SK-N-SH (cell line): ENCODE data around the gene GLTP. TPM values are rescaled to one million over a fixed set of nuclear protein-coding genes. Genes with fewer than 3 reads are reported as not detected.
"Not testable (repeated sequence)": the region's sequence is repeated elsewhere in the genome, so short reads cannot be mapped to it uniquely, and the experiment has no call there.

Source experiments
- CTCF ChIA-PET: fragments of 300-600, 350-600 bp; formaldehyde crosslinking; extraction: SDS; loops from one replicate; lab custom pipeline; 2021; lab: Yijun Ruan, JAX
- POLR2A ChIA-PET: fragments of 350-600 bp; sonication (Branson Sonifier 250); formaldehyde crosslinking; extraction: SDS; loops from one replicate; lab custom pipeline; 2020; ENCODE audit warnings: antibody characterized with exemption, inconsistent platforms; lab: Yijun Ruan, JAX
- DNase-seq: peaks from one replicate; pipeline ENCODE4 v3.0.0; 2012
- H2AFZ ChIP-seq: fragments of 200-600 bp; sonication (generic); 2 replicates; pipeline ENCODE4 v1.8.1; 2016; ENCODE audit warnings: antibody characterized with exemption, mild to moderate bottlenecking, low read depth
- H3F3A ChIP-seq: fragments of 200-600 bp; sonication (generic); replicated peaks from 2 replicates; pipeline ENCODE3; 2016; ENCODE audit warnings: antibody characterized with exemption, mild to moderate bottlenecking; ENCODE audit not compliant: insufficient read depth
- H3K27ac ChIP-seq, 2 experiments: fragments of 200-500 bp in 1 of 2; fragments of 200-600 bp in 1 of 2; sonication (Bioruptor generic) in 1 of 2; sonication (generic), shearing (Covaris generic) in 1 of 2; 2 replicates each; pipeline versions ENCODE4 v1.5.1 to v1.6.1; 2014 to 2016; ENCODE audit warnings: low read depth in 2 of 2, inconsistent platforms in 1 of 2, low read length in 1 of 2, mild to moderate bottlenecking in 1 of 2, mixed read lengths in 1 of 2
- H3K27me3 ChIP-seq: fragments of 200-600 bp; sonication (generic), shearing (Covaris generic); 2 replicates; pipeline ENCODE4 v1.6.1; 2016; ENCODE audit warnings: mixed run types; ENCODE audit not compliant: insufficient read depth
- H3K36me3 ChIP-seq, 2 experiments: fragments of 200-500 bp in 1 of 2; fragments of 200-600 bp in 1 of 2; sonication (Bioruptor generic) in 1 of 2; sonication (generic) in 1 of 2; replicated peaks in 1 of 2; 2 replicates each; pipeline versions ENCODE3 to v1.5.1; 2014 to 2016; ENCODE audit warnings: low read length in 1 of 2, mild to moderate bottlenecking in 1 of 2; ENCODE audit not compliant: insufficient read depth in 2 of 2, control insufficient read depth in 1 of 2
- H3K4me1 ChIP-seq, 2 experiments: fragments of 200-500 bp in 1 of 2; fragments of 200-600 bp in 1 of 2; sonication (Bioruptor generic) in 1 of 2; sonication (generic), shearing (Covaris generic) in 1 of 2; 2 replicates each; pipeline versions ENCODE4 v1.5.1 to v1.6.1; 2014 to 2016; ENCODE audit warnings: low read depth in 1 of 2, low read length in 1 of 2, mixed run types in 1 of 2; ENCODE audit not compliant: insufficient read depth in 2 of 2, control insufficient read depth in 1 of 2
- H3K4me2 ChIP-seq: fragments of 200-600 bp; sonication (generic), shearing (Covaris generic); 2 replicates; pipeline ENCODE4 v1.6.1; 2017; ENCODE audit warnings: mixed run types
- H3K4me3 ChIP-seq, 2 experiments: fragments of 200-500 bp in 1 of 2; fragments of 200-600 bp in 1 of 2; sonication (Bioruptor generic) in 1 of 2; sonication (generic), shearing (Covaris generic) in 1 of 2; 2 replicates each; pipeline versions ENCODE4 v1.5.1 to v1.8.1; 2014 to 2016; ENCODE audit warnings: low read depth in 2 of 2, inconsistent platforms in 1 of 2, low read length in 1 of 2, mild to moderate bottlenecking in 1 of 2, mixed read lengths in 1 of 2, moderate library complexity in 1 of 2
- H3K79me2 ChIP-seq: fragments of 200-600 bp; sonication (generic); 2 replicates; pipeline ENCODE4 v1.8.1; 2017; ENCODE audit warnings: mild to moderate bottlenecking; ENCODE audit not compliant: insufficient read depth
- H3K9ac ChIP-seq: fragments of 200-600 bp; sonication (generic); 2 replicates; pipeline ENCODE4 v1.6.1; 2017; ENCODE audit warnings: mixed run types
- H3K9me2 ChIP-seq: fragments of 200-600 bp; sonication (generic); 2 replicates; pipeline ENCODE4 v1.6.1; 2017; ENCODE audit warnings: mixed run types
- H3K9me3 ChIP-seq: fragments of 200-600 bp; sonication (generic); 2 replicates; pipeline ENCODE4 v1.6.1; 2017; ENCODE audit warnings: mixed run types, mild to moderate bottlenecking, moderate library complexity
- H4K20me1 ChIP-seq: fragments of 200-600 bp; sonication (generic); 2 replicates; pipeline ENCODE4 v1.6.1; 2017; ENCODE audit warnings: mild to moderate bottlenecking, mixed run types; ENCODE audit not compliant: insufficient read depth
- ELF1 ChIP-seq: IDR thresholded peaks from 2 replicates; pipeline ENCODE4 v1.4.0; 2012
- EP300 ChIP-seq, 2 experiments: IDR thresholded peaks; 2 replicates each; pipeline versions ENCODE4 v1.4.0 to v1.6.1; 2012; ENCODE audit warnings: borderline replicate concordance in 1 of 2, low read depth in 1 of 2, low read length in 1 of 2
- FOXM1 ChIP-seq: IDR thresholded peaks from 2 replicates; pipeline ENCODE4 v1.4.0; 2012; ENCODE audit warnings: low read depth, mild to moderate bottlenecking
- RXRA ChIP-seq: IDR thresholded peaks from 2 replicates; pipeline ENCODE4 v1.4.0; 2012; ENCODE audit warnings: low read depth, mild to moderate bottlenecking, borderline replicate concordance
- SIN3A ChIP-seq: IDR thresholded peaks from 2 replicates; pipeline ENCODE4 v1.6.1; 2012; ENCODE audit warnings: low read depth, mild to moderate bottlenecking, low read length, moderate library complexity, borderline replicate concordance
- TCF12 ChIP-seq: IDR thresholded peaks from 2 replicates; pipeline ENCODE4 v1.4.0; 2012
- USF1 ChIP-seq: IDR thresholded peaks from 2 replicates; pipeline ENCODE4 v1.4.0; 2012; ENCODE audit warnings: low read depth, borderline replicate concordance
- WGBS: methylation state at CpG from one replicate; pipeline ENCODE4 v1.1.6; 2017; ENCODE audit warnings: low lambda C conversion rate; 5-methylcytosine and 5-hydroxymethylcytosine counted together
- polyA plus RNA-seq, 3 experiments: library from polyadenylated mRNA; depleted of rRNA; stranded (reverse); fragments of >200 nt; gene quantifications; 2 replicates each; pipeline ENCODE4 v1.2.3, GENCODE V29; 2012

GLTP gene
- polyA plus RNA-seq, 1 of the 3 experiments (the other 2 are of a cell fraction), result 23.0 TPM

- H3K36me3 ChIP-seq, result no peaks in the 10 kb centered on the region
- CTCF ChIA-PET, result interaction anchor here (1.3 to 1.4 kb wide), 2 partner anchors 18 to 39 kb away, joined by 3 read pairs; no protein-coding TSS in a partner anchor
- no peak overlapping the region for H3K9ac ChIP-seq
- 88% methylated on average over 1 of the region's 1 CpG for WGBS
- no peak overlapping the region for H3K27ac ChIP-seq
- H3K9me3 ChIP-seq, result no peaks in the 10 kb centered on the region
- DNase-seq, result no peak
- no peaks in the 10 kb centered on the region for H3K79me2 ChIP-seq
- POLR2A ChIA-PET, result no interaction called here
- TF ChIP-seq RXRA (no peak), FOXM1 (no peak)
- TF ChIP-seq, all 33 proteins: peak for 0
- peaks cover 0 to 10% of the 10 kb centered on the region in 2 experiments; a peak in 2 of 4 replicates for H3K4me1 ChIP-seq
- no peaks in the 10 kb centered on the region for H3K9me2 ChIP-seq
- H3K4me2 ChIP-seq, result no peak overlapping the region
- no peaks in the 10 kb centered on the region for H4K20me1 ChIP-seq
- H3K27me3 ChIP-seq, result no peaks in the 10 kb centered on the region
- H2AFZ ChIP-seq, result no peak overlapping the region
- peaks cover 12% of the 10 kb centered on the region for H3F3A ChIP-seq
- no peak overlapping the region for H3K4me3 ChIP-seq
These were observed 11.9 kb upstream of the GLTP start for GRCh38 chr12:109892165-109892715.

- Histone ChIP-seq H3K4me1 (peaks cover 0 to 10% of the 10 kb centered on the region in 2 experiments; a peak in 2 of 4 replicates), H3F3A (peaks cover 12% of the 10 kb centered on the region)
- H3K9ac ChIP-seq, H3K4me2 ChIP-seq, H3K9me2 ChIP-seq, H3K27ac ChIP-seq, H2AFZ ChIP-seq, H4K20me1 ChIP-seq, H3K4me3 ChIP-seq, H3K9me3 ChIP-seq, DNase-seq, POLR2A ChIA-PET, H3K79me2 ChIP-seq, H3K36me3 ChIP-seq, H3K27me3 ChIP-seq: not testable (repeated sequence)
- 82% methylated on average over 7 of the region's 7 CpGs for WGBS
- CTCF ChIA-PET, result interaction anchor here (1.3 to 1.4 kb wide), 2 partner anchors 19 to 38 kb away, joined by 3 read pairs; no protein-coding TSS in a partner anchor
These were observed 11.4 kb upstream of the GLTP start for GRCh38 chr12:109891731-109892130.

GRCh38 chr12:109890620-109891170, 10.4 kb upstream of the GLTP start:
- Histone ChIP-seq H4K20me1 (no peaks in the 10 kb centered on the region), H2AFZ (no peak overlapping the region), H3K27ac (no peak overlapping the region), H3K4me3 (no peak overlapping the region), H3K27me3 (no peaks in the 10 kb centered on the region), H3F3A (peaks cover 12% of the 10 kb centered on the region), H3K9me2 (no peaks in the 10 kb centered on the region), H3K4me2 (no peak overlapping the region), H3K9ac (no peak overlapping the region), H3K4me1 (peaks cover 0 to 10% of the 10 kb centered on the region in 2 experiments; a peak in 2 of 4 replicates), H3K36me3 (no peaks in the 10 kb centered on the region), H3K79me2 (no peaks in the 10 kb centered on the region), H3K9me3 (no peaks in the 10 kb centered on the region)
- CTCF ChIA-PET, result interaction anchor here (0.7 to 1.0 kb wide), 2 partner anchors 37 to 106 kb away, joined by 3 read pairs; no protein-coding TSS in a partner anchor
- TF ChIP-seq FOXM1 (no peak), TCF12 (no peak), ELF1 (no peak), USF1 (no peak), EP300 (IDR thresholded peaks at IDR 0.05; ENCODE audit: borderline replicate concordance in 1 of 2, low read depth in 1 of 2, low read length in 1 of 2) (no peak), SIN3A (no peak)
- no peak for DNase-seq
- POLR2A ChIA-PET, result no interaction called here
- WGBS, result 87% methylated on average over 13 of the region's 13 CpGs
